ENCODE results near the gene LSM4. TPM values are rescaled to one million over a fixed set of nuclear protein-coding genes. Genes with fewer than 3 reads are reported as not detected.

The LSM4 gene
- total and polyA plus RNA-seq, 2 donors (not counting 1 experiment from before 2014, with no cell fraction given) = 50.9 to 124 TPM

DNA sequence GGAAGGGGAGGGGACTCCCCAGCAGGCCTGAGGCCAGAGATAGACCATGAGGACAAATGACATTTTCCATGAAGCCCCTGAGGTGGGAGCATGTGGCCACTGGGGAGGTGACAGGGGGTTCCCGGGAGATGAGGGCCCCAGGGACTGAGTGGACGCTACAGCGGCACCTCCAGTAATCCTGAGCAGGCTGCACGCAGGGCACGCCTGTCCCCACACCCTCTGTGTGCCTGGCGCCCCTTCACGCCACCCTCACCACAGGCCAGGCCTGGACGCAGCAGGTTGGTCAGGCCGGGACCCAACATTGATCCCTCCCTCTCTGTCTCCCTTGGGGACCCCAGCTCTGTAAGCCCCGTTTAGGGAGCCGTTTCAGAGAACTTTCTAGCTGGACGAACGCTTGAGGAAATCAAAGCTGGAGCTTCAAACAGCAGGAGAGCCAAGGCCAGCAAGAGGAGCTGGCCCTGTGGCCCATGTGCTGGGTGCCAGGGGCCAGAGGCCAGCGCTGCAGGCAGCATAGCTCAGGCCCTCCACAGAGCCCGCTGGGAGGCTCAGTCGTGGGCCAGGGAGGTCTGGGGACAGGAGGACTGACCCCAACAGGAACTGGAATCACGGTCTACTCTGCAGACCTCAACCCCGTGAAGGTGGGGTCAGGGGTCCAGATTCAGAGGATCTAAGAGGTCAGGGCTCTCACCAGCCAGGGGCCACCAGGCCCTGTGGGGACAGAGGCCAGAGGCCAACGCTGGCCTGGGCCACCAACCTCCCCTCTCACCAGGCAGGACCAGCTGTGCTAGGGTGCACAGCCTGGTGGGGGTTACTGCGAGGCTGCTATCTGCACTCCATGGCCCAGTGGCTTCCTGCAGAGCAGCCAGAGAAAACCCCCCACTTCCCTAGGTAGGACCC is 14.6 kb downstream of the LSM4 start:
- Histone ChIP-seq H3K9ac (ENCODE audit: insufficient read depth, low read length) (no peak overlapping the region), H3K4me1 (ENCODE audit: control insufficient read depth, extremely low read depth, insufficient read depth, low read length) (peaks cover 25% of the 10 kb centered on the region), H3K4me3 (replicated peaks in 1 of 4; ENCODE audit: control extremely low read depth in 1 of 4, insufficient read depth in 1 of 4, low read depth in 3 of 4, low read length in 4 of 4) (no peak overlapping the region), H3K9me3 (ENCODE audit: control insufficient read depth, insufficient read depth, low read depth, low read length) (no peaks in the 10 kb centered on the region), H3K27me3 (ENCODE audit: control insufficient read depth, insufficient read depth, low read length) (no peaks in the 10 kb centered on the region), H3K27ac (ENCODE audit: insufficient read depth, low read length) (no peak overlapping the region), H3K4me2 (ENCODE audit: extremely low read depth, insufficient read depth, low read length) (no peak overlapping the region), H3K36me3 (ENCODE audit: control insufficient read depth, insufficient read depth, low read length) (peaks cover 14% of the 10 kb centered on the region), H2AFZ (ENCODE audit: low read length) (no peak overlapping the region), H3K79me2 (ENCODE audit: control insufficient read depth, insufficient read depth, low read length) (no peaks in the 10 kb centered on the region), H4K20me1 (ENCODE audit: control insufficient read depth, extremely low read depth, insufficient read depth, low read length) (no peaks in the 10 kb centered on the region)
- no peak for TF ChIP-seq EZH2 (IDR thresholded peaks at IDR 0.05; ENCODE audit: low read length, missing control alignments)
- TF ChIP-seq, protein P1, sequence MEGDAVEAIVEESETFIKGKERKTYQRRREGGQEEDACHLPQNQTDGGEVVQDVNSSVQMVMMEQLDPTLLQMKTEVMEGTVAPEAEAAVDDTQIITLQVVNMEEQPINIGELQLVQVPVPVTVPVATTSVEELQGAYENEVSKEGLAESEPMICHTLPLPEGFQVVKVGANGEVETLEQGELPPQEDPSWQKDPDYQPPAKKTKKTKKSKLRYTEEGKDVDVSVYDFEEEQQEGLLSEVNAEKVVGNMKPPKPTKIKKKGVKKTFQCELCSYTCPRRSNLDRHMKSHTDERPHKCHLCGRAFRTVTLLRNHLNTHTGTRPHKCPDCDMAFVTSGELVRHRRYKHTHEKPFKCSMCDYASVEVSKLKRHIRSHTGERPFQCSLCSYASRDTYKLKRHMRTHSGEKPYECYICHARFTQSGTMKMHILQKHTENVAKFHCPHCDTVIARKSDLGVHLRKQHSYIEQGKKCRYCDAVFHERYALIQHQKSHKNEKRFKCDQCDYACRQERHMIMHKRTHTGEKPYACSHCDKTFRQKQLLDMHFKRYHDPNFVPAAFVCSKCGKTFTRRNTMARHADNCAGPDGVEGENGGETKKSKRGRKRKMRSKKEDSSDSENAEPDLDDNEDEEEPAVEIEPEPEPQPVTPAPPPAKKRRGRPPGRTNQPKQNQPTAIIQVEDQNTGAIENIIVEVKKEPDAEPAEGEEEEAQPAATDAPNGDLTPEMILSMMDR (conservative IDR thresholded peaks at IDR 0.05 in 1 of 2, IDR thresholded peaks at IDR 0.05 in 1 of 2; ENCODE audit: low read depth in 1 of 2, low read length in 2 of 2) = no peak
- DNase-seq (ENCODE audit: low read depth in 2 of 2) = no peak

DNA sequence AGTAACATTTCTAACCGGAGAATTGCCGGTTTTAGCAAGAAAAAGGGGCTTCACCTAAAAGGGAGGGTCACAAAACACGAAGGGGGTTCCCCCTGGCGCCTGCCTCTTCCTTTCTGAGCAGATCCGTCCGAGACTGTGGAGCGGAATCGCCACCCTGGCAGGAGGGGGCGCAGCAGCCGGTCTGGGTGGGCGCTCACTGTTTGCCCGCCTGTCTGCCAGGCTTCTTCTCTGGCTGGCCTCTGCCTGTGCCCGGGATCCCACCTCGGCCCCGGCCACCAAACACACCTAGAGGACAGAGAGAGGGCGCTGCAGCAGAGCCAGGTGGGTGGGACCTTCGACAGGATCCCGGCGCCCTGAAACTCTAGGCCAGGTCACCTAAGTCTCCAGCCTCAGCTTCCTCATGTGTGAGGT is 15.6 kb downstream of the LSM4 start:
- H3K4me2 ChIP-seq (ENCODE audit: extremely low read depth, insufficient read depth, low read length) = peak overlapping the region; percentile 68
- TF ChIP-seq, protein P1 (conservative IDR thresholded peaks at IDR 0.05 in 1 of 2, IDR thresholded peaks at IDR 0.05 in 1 of 2; ENCODE audit: low read depth in 1 of 2, low read length in 2 of 2) = no peak
- TF ChIP-seq EZH2 (IDR thresholded peaks at IDR 0.05; ENCODE audit: low read length, missing control alignments) = no peak
- H3K27ac ChIP-seq (ENCODE audit: insufficient read depth, low read length) = peak overlapping the region; percentile 52

DNA sequence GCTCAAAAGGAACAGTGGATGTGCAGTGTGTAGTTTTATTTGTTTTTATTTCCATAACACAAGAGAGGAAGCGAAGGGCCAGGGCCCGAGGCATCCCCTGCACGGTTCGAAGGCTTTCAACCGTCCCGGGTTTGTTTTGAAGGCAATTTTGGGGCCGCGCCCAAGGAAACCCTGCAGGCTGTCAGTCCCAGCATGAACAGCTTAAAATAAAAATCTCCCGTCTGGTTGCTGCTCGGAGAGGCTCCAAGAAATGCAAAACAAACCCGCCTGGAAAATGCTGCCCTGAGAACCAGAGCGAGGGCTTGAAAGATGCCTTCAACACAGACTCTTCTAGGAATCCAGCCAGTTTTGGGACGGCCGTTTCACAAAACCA is 16.0 kb downstream of the LSM4 start:
- no peaks in the 10 kb centered on the region for H3K27me3 ChIP-seq (ENCODE audit: control insufficient read depth, insufficient read depth, low read length)
- peak in 1 of 2 donors; percentile 51 for DNase-seq (ENCODE audit: low read depth in 2 of 2)
- peaks cover 6% of the 10 kb centered on the region for H3K36me3 ChIP-seq (ENCODE audit: control insufficient read depth, insufficient read depth, low read length)
- peak overlapping the region; percentile 52 for H3K27ac ChIP-seq (ENCODE audit: insufficient read depth, low read length)
- no peaks in the 10 kb centered on the region for H3K79me2 ChIP-seq (ENCODE audit: control insufficient read depth, insufficient read depth, low read length)
- no peak overlapping the region for H3K9ac ChIP-seq (ENCODE audit: insufficient read depth, low read length)
- H3K4me2 ChIP-seq (ENCODE audit: extremely low read depth, insufficient read depth, low read length) = peak overlapping the region; percentile 68
- no peak for TF ChIP-seq EZH2 (IDR thresholded peaks at IDR 0.05; ENCODE audit: low read length, missing control alignments)
- TF ChIP-seq, protein P1 (conservative IDR thresholded peaks at IDR 0.05 in 1 of 2, IDR thresholded peaks at IDR 0.05 in 1 of 2; ENCODE audit: low read depth in 1 of 2, low read length in 2 of 2) = no peak
- H3K9me3 ChIP-seq (ENCODE audit: control insufficient read depth, insufficient read depth, low read depth, low read length) = no peaks in the 10 kb centered on the region
- no peak overlapping the region for H2AFZ ChIP-seq (ENCODE audit: low read length)
- no peak overlapping the region for H3K4me3 ChIP-seq (replicated peaks in 1 of 4; ENCODE audit: control extremely low read depth in 1 of 4, insufficient read depth in 1 of 4, low read depth in 3 of 4, low read length in 4 of 4)
- H4K20me1 ChIP-seq (ENCODE audit: control insufficient read depth, extremely low read depth, insufficient read depth, low read length) = no peaks in the 10 kb centered on the region
- peaks cover 25% of the 10 kb centered on the region for H3K4me1 ChIP-seq (ENCODE audit: control insufficient read depth, extremely low read depth, insufficient read depth, low read length)

More for the DNA sequence above, 15.6 kb downstream of the LSM4 start:
- Histone ChIP-seq H3K79me2 (ENCODE audit: control insufficient read depth, insufficient read depth, low read length) (no peaks in the 10 kb centered on the region), H3K4me3 (replicated peaks in 1 of 4; ENCODE audit: control extremely low read depth in 1 of 4, insufficient read depth in 1 of 4, low read depth in 3 of 4, low read length in 4 of 4) (no peak overlapping the region), H2AFZ (ENCODE audit: low read length) (no peak overlapping the region), H4K20me1 (ENCODE audit: control insufficient read depth, extremely low read depth, insufficient read depth, low read length) (no peaks in the 10 kb centered on the region), H3K27me3 (ENCODE audit: control insufficient read depth, insufficient read depth, low read length) (no peaks in the 10 kb centered on the region), H3K9ac (ENCODE audit: insufficient read depth, low read length) (no peak overlapping the region), H3K9me3 (ENCODE audit: control insufficient read depth, insufficient read depth, low read depth, low read length) (no peaks in the 10 kb centered on the region), H3K36me3 (ENCODE audit: control insufficient read depth, insufficient read depth, low read length) (peaks cover 10% of the 10 kb centered on the region), H3K4me1 (ENCODE audit: control insufficient read depth, extremely low read depth, insufficient read depth, low read length) (peaks cover 25% of the 10 kb centered on the region)
- DNase-seq (ENCODE audit: low read depth in 2 of 2) = no peak

All from fibroblast of lung (primary cell).